NCI-H524 treated with DMSO at 0.1 percent for 48 hours (cell line): ENCODE data around the gene PRDM11.

Experiments used
- DNase-seq: peaks from one replicate; lab custom pipeline; 2025; lab: John Stamatoyannopoulos, UW

PRDM11 gene

GRCh38 chr11:45263773-45264172 is 117.3 kb downstream of the PRDM11 start:
- no peak for DNase-seq

DNA sequence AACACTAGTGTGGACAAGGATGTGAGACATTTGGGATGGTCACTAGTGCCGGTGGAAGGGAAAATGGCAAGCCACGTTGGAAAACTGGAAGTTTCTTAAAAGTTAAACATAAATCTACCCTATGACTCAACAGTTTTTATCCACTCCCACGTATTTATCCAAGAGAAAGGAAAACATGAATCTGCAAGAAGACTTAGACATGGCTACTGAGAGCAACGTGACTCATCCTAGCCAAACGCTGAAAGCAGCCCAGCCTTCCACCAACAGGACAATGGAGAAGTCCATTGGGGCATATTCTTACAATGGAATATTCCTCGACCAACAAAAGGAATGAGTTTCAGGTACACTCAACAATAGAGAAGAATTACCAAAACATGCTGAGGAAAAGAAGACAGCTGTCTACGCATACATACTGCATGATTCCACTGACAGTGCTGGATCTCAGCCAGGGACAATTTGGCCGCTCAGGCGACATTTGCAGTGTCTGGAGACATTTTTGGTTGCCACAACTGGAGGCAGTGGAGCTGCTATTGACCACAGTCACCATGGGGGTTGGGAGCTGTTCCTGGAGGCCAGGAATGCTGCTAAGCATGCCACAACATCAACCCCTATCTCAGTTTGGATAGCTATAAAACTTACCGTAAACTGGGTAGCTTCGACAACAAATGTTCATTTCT is 118.5 kb downstream of the PRDM11 start:
- DNase-seq: no peak

- no peak for DNase-seq
These were observed 119.7 kb downstream of the PRDM11 start for GRCh38 chr11:45265969-45266675.

DNA sequence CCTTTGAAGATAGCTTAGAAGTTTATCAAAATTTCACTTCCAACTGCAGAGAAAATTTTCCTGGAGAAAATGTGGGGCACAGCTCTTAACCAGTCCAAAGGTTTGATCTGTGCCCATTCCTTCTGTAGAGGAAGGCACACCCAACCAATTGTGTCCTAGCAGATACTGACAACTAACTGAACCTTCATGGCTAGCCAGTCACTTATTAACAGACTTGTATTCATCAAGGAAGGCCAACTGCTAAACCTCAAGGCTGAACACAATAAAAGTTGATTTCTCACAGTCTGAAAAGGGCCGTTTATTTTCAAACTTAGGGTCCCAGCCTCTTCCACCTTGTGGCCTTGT is 120.2 kb downstream of the PRDM11 start:
- no peak for DNase-seq

GRCh38 chr11:45267052-45267451 is 120.6 kb downstream of the PRDM11 start:
- no peak for DNase-seq

DNA sequence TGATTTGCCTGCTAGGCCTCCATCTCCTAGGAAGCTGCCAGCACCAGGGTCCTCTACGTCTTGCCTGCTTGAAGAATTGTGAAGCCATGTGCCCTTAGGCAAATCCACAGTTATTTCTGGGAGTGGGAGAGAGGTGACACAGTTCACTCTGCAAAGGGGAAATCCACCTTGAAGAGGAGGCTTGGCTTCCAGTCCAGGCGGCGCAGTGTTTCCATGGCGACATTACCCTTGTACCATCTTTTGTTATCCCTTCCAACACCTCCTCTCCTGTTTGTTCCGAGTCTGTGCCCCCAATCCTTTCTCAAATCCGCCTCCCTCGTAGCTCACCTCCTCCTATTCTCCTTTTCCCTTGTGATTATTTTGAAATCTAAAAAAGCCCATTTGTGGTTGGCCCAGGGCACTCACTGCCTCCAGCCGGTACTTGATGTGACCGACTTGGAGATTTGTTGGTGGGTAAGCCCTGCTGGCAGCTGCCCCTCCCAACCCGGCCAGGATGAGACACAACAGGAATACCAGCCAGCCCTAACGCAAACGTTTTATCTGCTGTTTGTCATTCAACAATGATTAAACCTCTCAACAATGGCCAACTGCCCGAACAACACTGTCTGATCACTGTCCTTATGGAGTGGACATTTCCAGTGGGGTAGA is 121.3 kb downstream of the PRDM11 start:
- DNase-seq: no peak

DNA sequence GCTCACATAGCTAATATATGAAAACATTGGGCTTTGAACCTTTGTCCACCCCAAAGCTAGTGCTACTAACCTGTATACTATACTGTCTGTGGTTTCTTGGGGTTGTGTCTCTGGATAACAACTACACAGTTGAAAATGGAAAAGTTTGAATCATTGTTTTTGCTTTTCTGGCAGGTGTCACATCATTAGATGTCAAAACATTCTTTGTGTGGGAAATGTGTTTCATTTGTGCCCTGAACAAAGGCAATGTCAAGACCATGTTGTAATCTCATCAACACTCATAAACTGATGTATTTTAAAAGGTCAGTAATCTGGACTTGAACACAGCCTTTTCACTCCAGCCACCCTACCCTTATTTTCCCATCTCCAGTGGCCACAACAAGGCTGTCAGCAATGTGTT is 123.2 kb downstream of the PRDM11 start:
- no peak for DNase-seq

GRCh38 chr11:45270946-45271716 is 124.7 kb downstream of the PRDM11 start:
- no peak for DNase-seq

- no peak for DNase-seq
These were observed 126.3 kb downstream of the PRDM11 start for GRCh38 chr11:45272701-45273100.

DNA sequence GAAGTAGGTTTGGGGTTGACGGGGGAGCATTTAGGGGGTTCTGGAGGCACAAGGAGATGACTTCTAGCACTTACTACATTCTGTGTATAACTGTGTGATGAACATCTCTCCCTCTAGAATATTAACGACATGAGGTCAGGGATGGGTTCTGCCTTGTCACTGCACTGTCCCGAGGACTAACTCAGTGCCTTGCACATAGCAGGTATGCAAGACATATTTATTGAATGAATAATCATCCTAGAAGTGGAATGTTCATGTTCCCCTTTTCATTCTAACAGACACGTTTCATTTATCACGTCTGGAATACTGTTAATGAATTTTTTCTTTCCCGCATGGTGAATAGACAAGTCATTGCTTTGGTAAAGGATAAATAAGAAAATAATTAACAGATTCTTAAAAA is 127.1 kb downstream of the PRDM11 start:
- DNase-seq: no peak

DNA sequence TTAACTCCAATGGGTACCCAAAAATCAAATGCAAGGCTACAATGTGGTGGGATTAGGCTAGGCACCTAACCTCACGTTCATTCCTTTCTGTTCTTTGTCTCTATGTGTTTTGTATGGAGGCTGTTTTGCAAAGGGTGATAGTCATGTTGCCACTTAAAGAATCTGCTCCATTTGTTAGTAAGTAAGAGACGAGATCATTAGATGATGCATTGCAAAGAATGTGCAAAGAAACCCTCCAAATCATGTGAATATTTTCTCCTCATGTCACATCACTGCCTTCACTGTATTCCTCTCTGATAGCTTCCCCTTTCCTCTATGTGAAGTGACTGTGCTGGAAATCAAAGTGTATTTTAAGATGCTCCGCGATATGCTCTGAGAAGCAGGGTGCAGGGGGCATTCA is 127.8 kb downstream of the PRDM11 start:
- no peak for DNase-seq

- no peak for DNase-seq
These were observed 129.4 kb downstream of the PRDM11 start for GRCh38 chr11:45275828-45276227.

DNA sequence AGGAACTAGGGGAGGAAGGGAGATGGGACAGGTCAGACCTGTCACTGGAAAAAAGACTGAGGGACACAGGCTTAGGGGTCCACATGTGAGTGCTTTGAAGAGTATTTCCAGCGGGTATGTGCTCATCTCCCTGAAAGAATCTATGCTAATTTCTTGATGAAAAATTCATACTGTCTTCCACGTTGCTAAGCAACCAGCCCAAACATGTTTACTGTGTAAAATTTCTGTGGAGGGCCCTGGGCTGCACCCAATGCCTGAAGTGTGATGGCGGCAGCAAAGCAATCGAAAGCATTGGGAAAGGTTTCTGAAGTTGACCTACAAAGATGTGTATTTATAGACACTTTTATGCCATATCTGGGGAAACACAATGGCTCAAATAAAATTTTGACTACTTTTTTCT is 132.3 kb downstream of the PRDM11 start:
- DNase-seq: no peak

- no peak for DNase-seq
These were observed 133.2 kb downstream of the PRDM11 start for GRCh38 chr11:45279645-45280044.

DNA sequence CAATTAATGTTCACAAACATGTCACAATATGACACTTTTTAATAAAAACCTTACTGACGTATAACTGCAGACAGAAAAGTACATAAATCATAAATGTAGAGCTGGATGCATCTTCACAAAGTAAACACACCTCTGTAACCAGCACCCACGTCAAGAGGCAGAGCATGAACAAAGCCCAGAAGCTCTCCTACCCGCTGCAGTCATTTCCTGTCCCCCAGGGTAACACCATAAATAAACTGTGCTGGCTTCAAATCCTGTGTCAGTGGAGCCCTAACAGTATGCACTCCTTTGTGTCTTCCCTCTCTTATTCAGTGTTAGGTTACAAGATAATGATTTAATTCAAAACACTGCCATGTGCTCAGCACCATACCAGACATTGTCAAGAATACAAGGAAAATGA is 134.0 kb downstream of the PRDM11 start:
- DNase-seq: no peak

GRCh38 chr11:45282081-45282480 is 135.6 kb downstream of the PRDM11 start:
- no peak for DNase-seq
